ENCODE results near the gene SPEN. TPM values are rescaled to one million over a fixed set of nuclear protein-coding genes. Genes with fewer than 3 reads are reported as not detected.
A peak's percentile ranks its signal among the peaks of the same experiment; 100 is the strongest.

SPEN gene
- total and polyA plus RNA-seq, 2 of the 13 experiments (the other 11 are each of a cell fraction or from before 2014, with no cell fraction given) = 4.8 to 14.0 TPM

DNA sequence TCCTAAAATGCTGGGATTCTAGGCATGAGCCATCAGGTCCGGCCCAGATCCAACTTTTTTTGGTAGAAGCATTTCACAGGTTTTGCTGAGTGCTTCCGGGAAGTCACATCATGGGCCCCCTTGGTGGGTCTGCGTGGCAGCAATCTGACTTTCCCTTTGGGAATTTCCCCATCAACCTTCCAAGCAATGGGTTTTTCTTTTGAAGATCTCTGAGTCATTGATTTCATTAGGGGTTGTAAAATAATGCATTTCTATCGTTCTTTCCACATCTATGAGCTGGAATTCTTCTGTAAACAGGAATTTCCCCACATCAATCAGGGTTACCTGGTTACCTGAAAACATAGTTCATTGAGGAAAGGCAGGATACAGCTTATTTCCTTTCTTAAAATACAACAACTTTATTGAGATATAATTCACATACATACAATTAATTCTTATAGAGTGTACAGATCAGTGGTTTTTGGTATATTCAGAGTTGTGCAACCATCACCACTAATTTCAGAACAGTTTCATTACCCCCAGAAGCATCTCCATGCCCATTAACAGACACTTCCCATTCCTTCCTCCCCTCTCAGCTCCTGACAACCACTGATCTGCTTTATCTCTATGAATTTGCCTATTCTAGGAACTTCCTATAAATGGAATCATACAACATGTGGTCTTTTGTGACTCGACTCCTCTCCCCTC lies 138.2 kb downstream of the SPEN start (continued):
- peak; percentile 78 for TF ChIP-seq ZBTB40 (IDR thresholded peaks at IDR 0.05)
- no peak for TF ChIP-seq ZBTB40 (CRISPR knock-in tag; IDR thresholded peaks at IDR 0.05)
